ENCODE data around the gene ATAT1.
"Not testable (repeated sequence)": the region's sequence is repeated elsewhere in the genome, so short reads cannot be mapped to it uniquely, and the experiment has no call there.

The ATAT1 gene

DNA sequence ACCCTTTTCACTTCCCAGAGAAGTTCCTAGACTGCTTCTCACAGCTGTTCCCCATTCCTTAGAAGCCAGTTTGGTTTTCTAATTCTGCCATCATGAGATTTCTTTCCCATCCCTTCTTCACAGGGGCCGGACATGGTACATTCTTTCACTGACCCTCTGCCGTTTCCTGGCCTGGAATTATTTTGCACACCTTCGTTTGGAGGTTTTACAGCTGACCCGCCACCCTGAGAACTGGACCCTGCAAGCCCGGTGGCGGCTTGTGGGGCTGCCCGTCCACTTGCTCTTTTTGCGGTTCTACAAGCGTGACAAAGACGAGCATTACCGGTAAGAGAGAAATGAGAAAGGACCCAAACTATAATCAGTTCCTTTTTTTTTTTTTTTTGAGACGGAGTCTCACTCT, 24.5 kb downstream of the ATAT1 start:
- DNase-seq (ENCODE audit: low spot score), result no peak

DNA sequence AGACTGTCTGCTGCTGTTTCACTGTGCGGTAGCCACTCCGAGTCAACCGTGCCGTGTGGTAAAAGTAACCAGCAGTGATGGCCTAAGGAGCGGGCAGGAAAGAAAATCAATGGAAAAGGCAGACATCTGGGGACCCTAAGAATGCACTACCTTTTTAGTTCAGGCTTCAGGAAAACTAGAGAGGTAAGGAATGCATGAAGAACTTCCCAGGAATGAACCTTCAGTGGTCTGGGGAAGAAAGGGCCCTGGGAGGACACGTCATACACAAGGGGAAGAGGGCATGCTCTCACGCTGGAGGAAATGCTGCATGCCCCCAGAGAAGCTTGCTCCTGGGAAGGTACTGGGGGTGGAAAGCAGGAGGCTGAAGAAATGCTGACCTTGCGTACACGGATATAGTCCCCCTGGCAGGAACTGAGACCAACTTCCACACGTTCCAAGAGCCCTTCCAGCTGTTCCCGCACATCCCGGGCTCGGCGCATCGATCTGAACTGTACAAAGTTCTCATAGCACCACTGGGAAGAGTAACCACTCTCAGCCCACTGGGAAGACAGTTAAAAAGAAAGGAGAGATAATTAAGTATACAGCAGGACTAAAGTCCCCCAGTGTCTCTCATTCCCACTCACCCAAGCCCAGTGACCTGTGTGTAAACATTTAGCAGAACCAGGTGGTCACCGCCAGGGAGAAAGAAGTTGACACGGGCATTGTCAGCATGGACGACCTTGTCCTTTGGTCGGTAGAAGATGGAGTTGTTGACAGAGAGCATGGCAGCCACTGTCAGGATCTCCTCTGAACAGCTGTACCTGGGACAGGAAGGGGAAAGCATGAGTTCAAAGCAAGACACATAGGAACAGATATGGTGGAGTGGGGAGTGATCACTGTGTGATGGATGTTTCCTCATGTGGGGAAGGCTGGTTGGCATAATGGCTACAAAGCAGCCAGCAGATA, 28.4 kb downstream of the ATAT1 start:
- DNase-seq (ENCODE audit: low spot score), result no peak

DNA sequence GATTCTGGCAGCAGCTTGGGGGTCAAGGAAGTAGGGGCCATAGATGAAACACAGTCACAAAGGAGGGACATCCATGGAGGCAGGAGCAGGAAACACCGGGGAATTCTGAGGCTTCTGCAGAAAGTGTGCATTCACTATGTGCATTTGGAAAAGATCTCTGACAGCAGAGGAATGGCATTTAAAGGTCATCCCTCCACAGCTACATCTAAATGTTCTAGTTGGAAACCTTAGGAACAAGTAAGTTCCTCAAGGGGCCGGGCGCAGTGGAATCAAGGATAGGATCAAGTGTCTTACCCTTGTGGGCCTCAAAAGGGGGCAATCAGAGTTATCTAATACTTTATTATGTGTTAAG, 29.0 kb downstream of the ATAT1 start:
- no peak for DNase-seq (ENCODE audit: low spot score)

DNA sequence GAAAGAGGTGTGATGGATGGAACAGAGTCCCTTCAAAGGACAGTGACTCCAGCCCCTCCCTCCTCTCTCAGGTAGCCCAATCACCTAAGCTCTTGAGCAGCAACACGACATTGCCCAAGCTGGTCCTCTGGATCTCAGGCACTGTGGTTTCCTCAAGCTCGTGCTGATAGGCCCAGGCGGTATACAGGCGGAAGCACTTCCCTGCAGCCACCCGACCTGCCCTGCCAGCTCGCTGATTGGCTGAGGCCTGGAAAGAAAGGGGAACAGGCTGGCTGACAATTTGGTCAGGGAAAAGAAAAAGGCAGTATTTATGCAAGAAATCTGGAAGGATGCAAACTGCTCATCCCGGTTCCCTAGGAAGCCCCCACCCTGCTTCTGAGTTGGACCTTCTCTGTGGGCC, 29.8 kb downstream of the ATAT1 start:
- no peak for DNase-seq (ENCODE audit: low spot score)

DNA sequence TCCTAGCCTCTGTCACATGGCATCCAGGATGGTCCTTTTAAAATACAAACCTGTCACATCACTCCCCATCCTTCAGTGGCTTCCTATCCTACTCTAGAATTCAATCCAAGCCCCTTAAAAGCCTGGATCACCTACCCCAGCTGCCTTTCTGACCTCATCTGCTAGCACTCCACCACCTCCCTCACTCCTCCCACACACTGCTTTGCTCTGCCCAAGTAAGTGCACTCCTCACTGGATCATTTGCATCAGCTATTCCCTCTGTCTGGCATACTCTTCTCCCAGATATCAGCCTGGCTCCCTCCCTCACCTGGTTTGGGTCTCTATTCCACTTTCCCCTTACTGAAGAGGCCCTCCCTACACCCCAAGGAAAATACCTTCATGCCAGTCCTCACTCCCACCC, 30.8 kb downstream of the ATAT1 start:
- DNase-seq (ENCODE audit: low spot score), result no peak

DNA sequence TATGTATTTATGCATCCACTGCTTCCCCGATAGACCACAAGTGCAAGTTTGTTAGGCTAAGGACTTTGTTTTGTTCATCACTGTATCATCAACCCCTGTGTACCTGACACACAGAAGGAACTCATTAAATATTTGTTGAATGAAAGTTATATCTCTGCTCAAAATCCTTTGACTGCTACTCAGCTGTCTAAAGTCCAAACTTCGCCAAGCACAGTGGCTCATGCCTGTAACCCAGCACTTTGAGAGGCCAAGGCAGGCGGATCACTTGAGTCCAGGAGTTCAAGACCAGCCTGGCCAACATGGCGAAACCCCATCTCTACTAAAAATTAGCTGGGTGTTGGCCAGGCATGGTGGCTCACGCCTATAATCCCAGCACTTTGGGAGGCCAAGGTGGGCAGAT, 31.2 kb downstream of the ATAT1 start:
- not testable (repeated sequence) for DNase-seq (ENCODE audit: low spot score)

DNA sequence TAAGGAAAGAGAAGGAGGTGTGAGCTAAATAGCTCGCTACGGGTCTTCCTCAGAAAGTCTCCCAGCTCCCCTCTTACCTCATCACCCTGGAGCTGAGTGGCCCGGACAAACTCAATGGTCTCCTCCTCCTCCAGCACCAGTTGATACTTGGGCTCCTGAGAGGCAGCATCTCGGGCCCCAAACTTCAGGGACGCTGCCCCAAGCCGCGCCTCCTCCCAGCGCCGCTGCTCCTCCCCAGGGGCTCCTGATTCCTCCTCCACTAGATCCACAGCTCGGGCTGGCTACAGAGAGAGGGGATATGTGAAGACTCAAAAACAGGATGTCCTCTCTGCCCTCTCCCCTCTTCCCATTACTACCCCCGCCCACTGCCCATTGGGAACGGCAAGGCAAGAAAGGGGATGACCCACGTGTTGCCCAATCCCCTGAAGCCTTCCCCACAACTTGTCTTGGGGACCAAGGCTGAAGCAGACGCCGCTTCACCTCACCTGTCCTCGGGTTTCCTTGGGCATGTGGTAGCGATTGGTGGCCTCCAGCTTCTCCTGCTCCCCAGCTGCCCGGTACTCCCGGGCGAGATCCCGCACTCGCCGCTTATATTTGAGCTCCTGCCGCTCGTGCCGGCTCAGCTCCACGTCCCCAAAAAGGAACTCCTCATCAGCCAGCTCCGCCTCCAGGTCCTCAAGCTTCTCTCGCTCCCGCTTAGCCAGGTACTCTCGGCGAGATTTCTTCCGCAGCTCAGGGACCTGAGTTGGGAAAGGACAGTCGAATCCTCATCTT, 38.5 kb downstream of the ATAT1 start:
- DNase-seq (ENCODE audit: low spot score), result no peak

DNA sequence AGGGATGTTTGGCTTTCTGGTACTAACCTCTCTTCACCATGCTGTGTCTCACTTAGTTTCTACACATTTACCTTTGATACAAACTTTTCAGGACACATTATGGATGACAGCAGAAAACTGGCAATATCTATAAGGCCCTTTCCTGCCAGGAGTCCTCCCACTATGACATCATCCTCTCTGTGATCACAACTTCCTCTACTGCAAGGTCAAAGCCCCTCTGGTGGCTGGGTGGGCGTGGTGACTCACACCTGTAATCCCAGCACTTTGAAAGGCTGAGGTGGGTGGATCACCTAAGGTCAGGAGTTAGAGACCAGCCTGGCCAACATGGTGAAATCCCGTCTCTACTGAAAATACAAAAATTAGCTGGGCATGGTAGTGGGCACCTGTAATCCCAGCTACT, 39.6 kb downstream of the ATAT1 start:
- DNase-seq (ENCODE audit: low spot score), result not testable (repeated sequence)

DNA sequence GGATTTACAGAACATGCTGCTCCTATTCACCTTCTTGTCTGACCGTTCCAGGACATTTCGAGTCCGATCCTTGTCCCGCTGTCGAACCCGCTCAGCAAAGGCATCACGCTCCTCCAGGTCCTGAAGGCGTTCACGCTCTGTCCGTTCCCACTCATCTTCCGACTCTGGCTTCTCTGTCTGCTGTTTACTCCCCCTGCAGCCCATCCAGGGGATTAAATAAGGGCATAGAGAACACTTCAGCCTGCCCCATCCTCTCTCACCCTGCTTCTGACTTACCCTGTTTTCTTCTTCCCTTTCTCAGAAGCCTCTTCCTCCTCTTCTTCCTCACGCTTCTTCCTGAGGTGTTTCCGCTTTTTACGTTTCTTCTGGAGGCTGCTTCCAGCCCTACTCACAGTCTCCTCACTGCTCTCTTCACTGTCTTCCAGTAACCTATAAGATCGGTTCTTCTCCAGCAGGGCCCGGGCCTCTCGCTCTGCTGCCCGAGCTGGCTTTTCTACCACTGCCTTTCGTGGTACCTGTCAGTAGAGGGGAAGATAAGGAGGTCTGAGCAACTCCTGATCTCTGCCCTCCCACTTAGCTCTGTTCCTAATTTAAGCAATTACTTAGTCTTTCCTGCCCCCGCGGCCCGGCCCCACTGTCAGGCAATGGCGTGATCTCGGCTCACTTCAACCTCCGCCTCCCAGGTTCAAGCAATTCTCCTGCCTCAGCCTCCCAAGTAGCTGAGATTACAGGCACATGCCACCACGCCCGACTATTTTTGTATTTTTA, 44.3 kb downstream of the ATAT1 start:
- no peak for DNase-seq (ENCODE audit: low spot score)

DNA sequence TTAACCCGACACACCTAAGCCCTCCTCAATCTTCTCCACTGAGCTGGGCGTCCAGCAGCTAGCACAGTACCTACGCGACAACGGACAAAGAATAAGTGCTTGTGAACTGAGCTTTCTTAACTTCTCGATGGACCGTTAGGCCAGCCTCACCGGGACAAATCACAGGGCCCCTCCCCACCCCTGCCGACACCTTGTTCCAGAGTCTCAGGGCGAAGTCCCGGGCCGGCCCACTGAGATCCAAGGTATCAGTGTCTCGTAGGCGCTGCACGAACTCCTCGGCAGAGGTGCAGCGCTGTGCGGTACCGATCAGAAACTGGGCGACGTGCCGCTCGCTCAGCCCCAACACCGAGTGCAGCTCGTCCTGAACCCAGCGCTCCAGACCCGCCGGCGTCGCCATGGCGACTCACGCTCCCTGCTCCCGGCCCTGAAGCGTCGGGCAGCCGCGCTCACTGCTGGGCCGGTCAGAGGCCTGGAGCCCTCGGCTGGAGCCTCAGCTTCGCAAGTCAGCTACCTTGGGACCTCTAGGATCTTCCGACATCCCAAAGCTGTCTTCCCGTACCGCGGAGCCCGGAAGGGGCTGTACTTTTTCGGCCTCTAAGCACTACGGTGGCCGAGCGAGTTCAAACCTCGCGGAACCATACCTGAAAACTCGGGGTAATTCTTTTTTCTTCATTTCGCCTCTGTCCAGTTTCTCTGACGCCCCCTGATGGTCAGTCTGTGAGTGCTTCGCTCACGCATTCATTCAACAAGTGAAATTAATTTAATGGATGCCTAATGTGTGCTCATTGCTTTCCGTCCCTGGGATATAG, 46.0 kb downstream of the ATAT1 start, which contains the start of gene DHX16:
Gene DHX16 (minus strand): TSS at position 562 of the 809 bp plus-strand sequence. CDS start 165 bp downstream, at position 397.
- peak; percentile 76 for DNase-seq (ENCODE audit: low spot score)

DNA sequence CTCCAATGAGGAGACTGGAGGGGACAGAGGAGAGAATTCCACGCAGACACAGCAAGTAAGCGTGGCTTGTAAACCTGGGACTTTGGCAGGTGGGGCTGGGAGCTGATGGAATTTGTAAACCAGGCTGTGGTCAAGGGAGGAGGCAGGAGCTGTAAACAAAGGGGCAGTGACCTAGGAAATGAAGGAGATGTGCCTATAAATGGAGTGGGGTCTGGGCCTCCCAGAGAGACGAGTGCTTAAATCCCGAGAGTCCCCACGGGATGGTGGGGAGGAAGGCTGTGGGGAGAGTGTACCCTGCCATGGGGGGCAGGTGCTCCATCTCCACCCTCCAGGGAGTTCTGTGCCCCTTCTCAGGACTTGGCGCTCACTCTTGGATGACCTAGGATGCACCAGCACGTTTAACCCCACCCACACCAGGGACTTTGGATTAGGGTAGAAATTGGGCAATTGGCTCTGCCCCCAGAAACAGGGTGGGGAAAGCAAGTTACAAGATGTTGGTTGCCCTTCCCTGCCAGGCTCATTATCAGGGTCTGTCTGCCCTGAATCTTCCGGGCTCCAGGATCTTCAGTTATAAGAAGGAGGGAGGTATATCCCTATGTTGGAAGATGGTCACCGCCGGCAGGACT, 50.1 kb downstream of the ATAT1 start:
- DNase-seq (ENCODE audit: low spot score), result no peak

DNA sequence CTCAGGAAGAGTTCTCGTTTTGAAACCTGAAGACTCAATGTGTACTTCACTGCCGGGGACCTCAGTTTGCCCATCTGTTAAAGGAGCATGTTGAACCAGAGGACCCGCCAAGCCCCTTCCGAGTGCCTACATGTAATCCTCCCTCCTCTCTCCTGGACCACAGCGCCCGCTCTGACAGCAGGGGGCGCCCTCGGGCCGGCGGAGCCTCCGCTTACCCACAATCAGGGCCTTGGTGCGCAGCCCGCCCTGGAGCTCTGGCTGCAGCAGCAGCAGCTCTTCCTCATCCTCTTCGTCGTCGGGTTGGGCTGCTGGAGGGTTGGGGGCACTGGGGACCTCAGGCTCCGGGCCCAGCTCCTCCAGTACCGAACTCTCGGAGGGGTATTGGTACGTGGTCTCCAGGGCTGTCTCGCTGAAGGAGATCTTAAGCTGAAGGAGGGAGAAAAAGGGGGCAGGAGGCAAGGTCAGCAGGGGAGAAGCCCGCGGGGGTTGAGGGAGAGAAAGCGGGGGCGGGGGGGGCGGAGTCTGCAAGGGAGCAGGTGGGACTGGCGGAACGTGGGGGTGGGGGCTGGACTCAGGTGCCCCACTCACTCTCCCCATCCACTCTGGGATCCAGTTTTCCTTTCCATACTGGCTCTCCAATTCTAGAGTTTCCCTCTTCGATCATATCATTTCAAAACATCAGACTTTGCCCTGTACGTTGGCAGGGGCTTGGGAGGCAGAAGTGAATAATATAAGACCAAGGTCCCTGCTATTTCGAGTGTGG, 52.5 kb downstream of the ATAT1 start:
- peak; percentile 72 for DNase-seq (ENCODE audit: low spot score)

DNA sequence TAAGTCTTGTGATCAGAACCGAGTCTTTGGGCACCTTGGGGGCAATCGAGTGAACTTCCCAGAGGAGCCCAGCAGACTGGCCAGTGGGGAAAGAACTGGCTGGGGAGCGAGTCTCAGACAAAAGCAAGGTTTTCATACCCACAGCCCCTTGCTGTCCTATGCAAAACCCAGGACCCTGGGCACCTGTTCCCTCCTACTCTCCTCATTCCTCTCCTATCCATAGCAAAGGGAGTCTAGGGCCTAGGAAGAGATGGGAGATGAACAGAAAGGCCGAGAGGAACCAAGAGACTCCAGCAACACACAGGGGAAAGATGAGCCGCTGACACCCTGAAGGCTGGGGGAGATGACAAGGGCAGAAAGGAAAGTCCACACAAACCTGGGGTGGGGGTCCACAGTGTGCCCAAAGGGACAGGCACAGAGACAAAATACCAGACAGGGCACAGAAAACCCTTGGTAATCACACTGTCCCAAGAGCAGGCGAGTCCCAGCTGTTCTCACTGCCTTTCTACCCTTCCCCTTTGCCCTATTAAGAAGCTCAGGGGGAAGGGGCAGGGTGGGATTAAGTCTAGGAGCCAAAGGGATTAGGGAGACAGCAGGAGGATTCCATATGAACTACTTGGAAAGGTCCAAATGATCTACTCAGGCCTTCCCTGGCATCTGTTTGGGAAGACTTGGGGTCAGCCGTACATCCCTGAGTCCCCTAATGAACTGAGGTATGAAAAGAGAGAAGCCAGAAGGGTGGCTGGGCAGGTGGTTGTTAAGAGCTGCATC, 53.3 kb downstream of the ATAT1 start:
- DNase-seq (ENCODE audit: low spot score), result no peak

DNA sequence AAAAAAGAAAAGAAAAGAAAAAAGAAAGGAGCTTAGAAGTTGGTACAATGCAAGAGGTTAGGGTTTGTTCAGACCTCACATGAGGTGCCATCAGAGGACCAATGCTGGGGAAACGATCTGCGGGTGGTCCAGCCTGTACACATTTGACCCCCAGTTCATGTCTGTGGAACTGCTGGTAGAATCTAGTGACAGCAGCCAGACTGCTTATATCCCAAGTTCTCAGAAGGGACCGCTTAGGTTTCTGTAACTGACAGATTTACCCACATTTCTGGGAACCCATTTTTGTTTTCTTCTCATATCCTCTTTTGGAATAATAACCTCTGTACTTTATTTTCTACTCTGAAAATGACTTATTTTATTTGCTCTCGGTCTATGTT, 55.1 kb downstream of the ATAT1 start:
- no peak for DNase-seq (ENCODE audit: low spot score)

DNA sequence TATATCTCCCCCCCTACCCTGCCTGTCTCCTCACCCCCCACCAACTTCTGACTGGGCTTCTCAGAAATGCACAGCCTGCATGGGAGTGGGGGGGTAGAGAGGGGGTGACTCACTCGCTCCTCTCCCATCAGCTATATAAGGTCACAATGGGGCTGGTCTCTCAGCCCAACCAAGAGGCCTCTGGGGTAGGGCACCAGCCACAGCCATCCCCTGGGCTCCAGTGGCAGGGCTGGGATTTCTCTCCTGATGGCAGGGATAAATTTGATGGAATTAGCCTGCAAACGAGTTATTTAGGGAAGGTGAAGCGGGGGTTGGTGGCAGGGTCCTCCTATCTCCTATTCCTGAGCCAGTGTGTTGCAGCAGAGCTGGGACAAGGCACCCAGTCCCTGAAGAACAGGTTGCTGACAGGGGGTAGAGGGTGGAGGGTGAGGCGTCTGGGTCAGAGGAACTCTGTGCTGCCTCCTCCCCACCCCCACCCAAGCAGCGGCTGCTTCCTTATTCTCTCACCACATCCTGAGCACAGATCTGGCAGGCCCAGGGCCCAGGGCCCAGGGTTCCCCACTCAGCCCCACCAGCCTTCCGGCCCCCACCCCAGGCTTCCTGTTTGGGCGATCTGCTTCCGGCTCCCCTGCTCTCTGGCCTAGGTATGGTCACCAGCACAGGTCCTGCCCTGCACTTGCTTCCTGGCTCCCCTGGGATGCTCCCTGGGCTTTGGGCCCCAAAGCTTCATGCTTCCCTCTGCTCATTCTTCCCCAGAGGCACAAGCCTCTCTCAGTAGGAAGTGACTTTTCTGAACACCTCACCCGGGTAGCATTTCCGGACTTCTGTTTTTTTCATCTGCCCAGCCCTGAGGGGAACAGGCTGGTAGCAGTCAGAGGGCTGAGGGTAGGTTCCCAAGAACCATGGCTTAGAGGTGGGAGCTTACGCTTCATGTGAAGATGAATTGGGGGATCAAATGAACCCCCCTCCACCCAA, 55.8 kb downstream of the ATAT1 start:
- no peak for DNase-seq (ENCODE audit: low spot score)

DNA sequence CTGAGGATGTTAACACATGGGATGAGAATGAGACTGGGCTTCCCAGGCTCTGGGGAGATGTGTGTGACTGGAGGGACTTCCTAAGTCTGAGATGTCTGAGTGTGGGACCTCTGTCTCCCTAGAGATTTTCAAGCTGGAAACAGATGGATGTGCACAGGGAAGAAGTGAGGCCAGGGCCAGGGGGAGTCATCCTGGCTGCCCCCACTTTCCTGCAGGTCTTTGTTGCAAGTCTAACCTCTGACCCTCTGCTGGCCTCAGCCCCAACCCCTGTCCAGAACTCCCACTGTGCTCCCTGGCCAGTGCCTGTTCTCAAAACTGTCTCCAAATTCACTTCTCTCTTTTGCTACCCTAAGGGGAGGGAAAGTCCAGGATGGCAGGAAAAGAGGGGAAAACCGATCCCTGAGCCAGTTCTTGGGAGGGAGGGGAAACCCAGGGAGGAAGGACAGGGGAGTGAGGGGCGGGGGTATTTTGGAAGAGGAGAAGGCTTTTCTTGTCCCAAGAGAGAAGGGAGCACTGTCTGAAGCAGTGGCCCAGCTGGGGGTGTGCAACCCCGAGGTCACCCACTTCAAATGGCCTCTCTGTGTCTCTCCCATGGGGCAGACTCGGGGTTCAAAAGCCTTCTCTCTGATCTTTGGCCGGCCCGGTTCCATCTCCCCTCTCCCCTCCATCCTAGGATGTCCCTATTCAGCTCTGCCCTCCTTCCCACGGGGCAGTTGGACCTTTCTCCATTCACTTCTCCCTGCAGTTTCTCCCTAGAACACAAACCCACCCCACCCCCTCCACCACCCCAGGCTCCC, 56.7 kb downstream of the ATAT1 start:
- no peak for DNase-seq (ENCODE audit: low spot score)

DNA sequence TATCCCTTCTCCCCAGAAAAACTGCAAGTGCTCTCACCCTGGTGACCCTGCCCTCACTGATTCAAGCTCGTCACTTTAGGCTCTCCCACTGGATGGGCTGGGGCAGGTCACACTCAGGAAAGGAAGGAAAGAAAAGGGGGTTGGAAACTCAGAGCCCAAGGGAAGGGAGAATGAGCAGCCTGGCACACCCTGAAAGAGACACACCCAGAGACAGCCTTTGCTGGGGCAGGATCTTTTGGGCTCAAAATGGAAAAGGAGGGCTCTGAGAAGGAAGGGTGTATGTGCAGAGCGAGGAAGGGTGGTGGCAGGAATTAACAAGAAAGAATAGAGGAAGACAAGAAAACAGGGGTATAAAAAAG, 57.3 kb downstream of the ATAT1 start:
- DNase-seq (ENCODE audit: low spot score), result no peak

Measured in HuH-7.5 (cell line).